Parathyroid adenoma (tissue), 2 donors: ENCODE results near the gene CRCP.

Source experiments
- H2AFZ ChIP-seq: fragments of 300-600 bp; sonication (generic); one replicate; pipeline ENCODE4 v1.7.0; 2017; ENCODE audit warnings: antibody characterized with exemption, mild to moderate bottlenecking
- H3K27ac ChIP-seq: fragments of 300-600 bp; sonication (generic); one replicate; pipeline ENCODE4 v1.7.0; 2017
- H3K27me3 ChIP-seq: fragments of 300-600 bp; sonication (generic); one replicate; pipeline ENCODE4 v1.7.0; 2017; ENCODE audit warnings: low read length; ENCODE audit not compliant: control insufficient read depth, insufficient read depth
- H3K36me3 ChIP-seq: fragments of 300-600 bp; sonication (generic); one replicate; pipeline ENCODE4 v1.7.0; 2017; ENCODE audit warnings: low read length; ENCODE audit not compliant: control insufficient read depth, insufficient read depth
- H3K4me1 ChIP-seq: fragments of 300-600 bp; sonication (generic); one replicate; pipeline ENCODE4 v1.7.0; 2017; ENCODE audit warnings: control low read depth
- H3K4me2 ChIP-seq: fragments of 300-600 bp; sonication (generic); one replicate; pipeline ENCODE4 v1.7.0; 2017; ENCODE audit warnings: low read length
- H3K4me3 ChIP-seq: fragments of 300-600 bp; sonication (generic); one replicate; pipeline ENCODE4 v1.7.0; 2017; ENCODE audit warnings: low read depth, low read length
- H3K79me2 ChIP-seq: fragments of 300-600 bp; sonication (generic); one replicate; pipeline ENCODE4 v1.7.0; 2017; ENCODE audit warnings: control low read depth
- H3K9ac ChIP-seq: fragments of 300-600 bp; sonication (generic); one replicate; pipeline ENCODE4 v1.7.0; 2017; ENCODE audit warnings: mild to moderate bottlenecking
- H3K9me3 ChIP-seq: fragments of 300-600 bp; sonication (generic); one replicate; pipeline ENCODE4 v1.7.0; 2017; ENCODE audit warnings: low read length; ENCODE audit not compliant: control insufficient read depth
- CTCF ChIP-seq: fragments of 300-600 bp; sonication (generic); IDR thresholded peaks from one replicate; pipeline ENCODE4 v1.7.0; 2017; ENCODE audit warnings: antibody characterized with exemption, mild to moderate bottlenecking
- donor health status: primary hyperparathyroidism.

The CRCP gene

DNA sequence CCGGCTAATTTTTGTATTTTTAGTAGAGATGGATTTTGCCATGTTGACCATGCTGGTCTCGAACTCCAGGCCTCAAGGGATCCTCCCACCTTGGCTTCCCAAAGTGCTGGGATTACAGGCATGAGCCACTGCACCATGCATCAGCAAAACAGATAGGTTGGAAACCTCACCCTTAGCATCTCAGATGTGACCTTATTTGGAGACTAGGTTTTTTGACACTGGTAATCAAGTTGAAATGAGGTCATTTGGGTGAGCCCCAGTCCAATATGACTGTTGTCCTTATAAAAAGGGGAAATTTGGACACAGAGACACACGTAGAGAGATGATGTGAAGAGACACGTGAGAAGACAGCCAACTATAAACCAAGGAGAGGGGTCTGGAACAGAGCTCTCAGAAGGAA, 48.0 kb downstream of the CRCP start:
- H3K9ac ChIP-seq = no peak overlapping the region
- TF ChIP-seq CTCF = no peak
- no peak overlapping the region for H3K27ac ChIP-seq
- no peaks in the 10 kb centered on the region for H3K9me3 ChIP-seq
- no peaks in the 10 kb centered on the region for H3K4me1 ChIP-seq
- no peaks in the 10 kb centered on the region for H3K36me3 ChIP-seq
- no peaks in the 10 kb centered on the region for H3K79me2 ChIP-seq
- no peak overlapping the region for H2AFZ ChIP-seq
- no peak overlapping the region for H3K4me3 ChIP-seq
- no peak overlapping the region for H3K4me2 ChIP-seq
- H3K27me3 ChIP-seq = no peaks in the 10 kb centered on the region

DNA sequence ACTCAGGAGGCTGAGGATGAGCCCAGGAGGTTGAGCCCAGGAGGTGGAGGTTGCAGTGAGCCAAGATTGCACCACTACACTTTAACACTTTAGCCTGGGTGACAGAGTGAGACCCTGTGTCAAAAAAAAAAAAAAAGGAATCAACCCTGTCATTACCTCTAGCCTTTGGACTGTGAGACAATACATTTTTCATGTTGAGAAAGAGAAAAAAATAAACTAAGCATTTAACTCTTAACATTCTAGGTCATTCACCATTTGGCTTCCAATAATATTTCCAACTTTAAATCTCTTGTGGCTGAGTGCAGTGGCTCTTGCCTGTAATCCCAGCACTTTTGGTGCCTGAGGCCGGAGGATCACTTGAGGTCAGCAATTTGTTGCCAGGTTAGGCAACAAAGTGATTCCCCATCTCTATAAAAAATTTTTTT, 48.6 kb downstream of the CRCP start:
- Histone ChIP-seq H3K9me3 (no peaks in the 10 kb centered on the region), H3K9ac (no peak overlapping the region), H3K4me1 (no peaks in the 10 kb centered on the region), H2AFZ (no peak overlapping the region), H3K27ac (no peak overlapping the region), H3K4me3 (no peak overlapping the region), H3K36me3 (no peaks in the 10 kb centered on the region), H3K27me3 (no peaks in the 10 kb centered on the region), H3K4me2 (no peak overlapping the region), H3K79me2 (no peaks in the 10 kb centered on the region)
- TF ChIP-seq CTCF = no peak

DNA sequence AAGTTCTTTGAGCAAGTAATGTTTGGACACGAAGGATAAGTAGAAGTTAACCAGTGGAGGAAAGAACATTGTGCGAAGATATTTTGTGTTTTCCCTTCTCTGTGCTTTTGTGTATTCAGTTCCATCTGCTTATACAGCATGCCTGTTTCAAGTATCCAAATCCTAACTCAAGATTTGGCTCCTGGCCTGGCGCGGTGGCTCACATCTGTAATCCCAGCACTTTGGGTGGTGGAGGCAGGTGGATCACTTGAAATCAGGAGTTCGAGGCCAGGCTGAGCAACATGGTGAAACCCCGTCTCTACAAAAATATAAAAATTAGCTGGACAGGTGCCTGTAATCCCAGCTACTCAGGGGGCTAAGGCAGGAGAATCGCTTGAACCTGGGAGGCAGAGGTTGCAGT, 49.7 kb downstream of the CRCP start:
- Histone ChIP-seq H3K4me3 (no peak overlapping the region), H3K27ac (no peak overlapping the region)

GRCh38 chr7:66167773-66168387, 53.2 kb downstream of the CRCP start:
- Histone ChIP-seq H3K27ac (no peak overlapping the region), H3K27me3 (no peaks in the 10 kb centered on the region), H3K79me2 (no peaks in the 10 kb centered on the region), H3K4me2 (no peak overlapping the region), H3K9me3 (no peaks in the 10 kb centered on the region), H3K4me3 (no peak overlapping the region), H3K9ac (no peak overlapping the region), H3K36me3 (no peaks in the 10 kb centered on the region), H2AFZ (no peak overlapping the region), H3K4me1 (no peaks in the 10 kb centered on the region)
- no peak for TF ChIP-seq CTCF

More for the DNA sequence above, 49.7 kb downstream of the CRCP start:
- no peaks in the 10 kb centered on the region for H3K9me3 ChIP-seq
- H3K4me1 ChIP-seq = no peaks in the 10 kb centered on the region
- no peaks in the 10 kb centered on the region for H3K27me3 ChIP-seq
- H3K4me2 ChIP-seq = no peak overlapping the region
- H3K79me2 ChIP-seq = no peaks in the 10 kb centered on the region
- no peaks in the 10 kb centered on the region for H3K36me3 ChIP-seq
- TF ChIP-seq CTCF = no peak
- no peak overlapping the region for H3K9ac ChIP-seq
- H2AFZ ChIP-seq = no peak overlapping the region

- no peaks in the 10 kb centered on the region for H3K27me3 ChIP-seq
- H3K4me2 ChIP-seq = no peak overlapping the region
- H3K79me2 ChIP-seq = no peaks in the 10 kb centered on the region
- no peak for TF ChIP-seq CTCF
- no peaks in the 10 kb centered on the region for H3K36me3 ChIP-seq
- no peak overlapping the region for H2AFZ ChIP-seq
- no peak overlapping the region for H3K9ac ChIP-seq
- H3K4me3 ChIP-seq = no peak overlapping the region
- H3K27ac ChIP-seq = no peak overlapping the region
- no peaks in the 10 kb centered on the region for H3K4me1 ChIP-seq
- H3K9me3 ChIP-seq = no peaks in the 10 kb centered on the region
Observed at GRCh38 chr7:66169616-66170015, 55.0 kb downstream of the CRCP start.
